ENCODE measurements around the gene FNDC8.

- no peak for TF ChIP-seq CTCF (IDR thresholded peaks at IDR 0.05; ENCODE audit: insufficient read depth, low read length, poor library complexity, severe bottlenecking)
- TF ChIP-seq EZH2phosphoT487 (conservative IDR thresholded peaks at IDR 0.05; ENCODE audit: low read length) = no peak
Observed at GRCh38 chr17:35161281-35161761, 39.9 kb downstream of the FNDC8 start.
